ENCODE data around the gene ASH1L.
"Not testable (repeated sequence)": the region's sequence is repeated elsewhere in the genome, so short reads cannot be mapped to it uniquely, and the experiment has no call there.

The ASH1L gene

DNA sequence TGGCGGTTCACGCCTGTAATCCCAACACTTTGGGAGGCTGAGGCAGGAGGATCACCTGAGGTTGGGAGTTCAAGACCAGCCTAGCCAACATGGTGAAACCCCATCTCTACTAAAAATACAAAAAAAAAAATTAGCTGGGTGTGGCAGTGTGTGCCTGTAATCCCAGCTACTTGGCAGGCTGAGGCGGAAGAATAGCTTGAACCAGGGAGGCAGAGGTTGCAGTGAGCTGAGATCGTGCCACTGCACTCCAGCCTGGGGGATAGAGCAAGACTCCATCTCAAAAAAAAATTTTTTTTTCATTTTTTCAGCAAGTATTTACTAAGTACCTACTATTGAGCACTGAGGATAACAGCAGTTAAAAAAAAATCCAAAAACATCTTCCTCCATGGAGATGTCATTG lies 69.0 kb downstream of the ASH1L start:
- not testable (repeated sequence) for DNase-seq

DNA sequence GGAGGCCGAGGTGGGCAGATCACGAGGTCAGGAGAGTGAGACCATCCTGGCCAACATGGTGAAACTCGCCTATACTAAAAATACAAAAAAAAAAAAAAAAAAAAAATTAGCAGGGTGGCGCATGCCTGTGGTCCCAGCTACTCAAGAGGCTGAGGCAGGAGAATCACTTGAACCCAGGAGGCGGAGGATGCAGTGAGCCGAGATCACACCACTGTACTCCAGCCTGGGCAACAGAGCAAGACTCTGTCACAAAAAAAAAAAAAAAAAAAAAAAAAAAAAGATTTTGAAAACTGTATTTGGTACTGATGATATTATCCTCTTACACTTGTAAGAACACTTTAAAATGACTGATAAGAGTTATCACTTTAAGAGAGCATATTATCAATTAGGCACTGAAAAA lies 74.2 kb downstream of the ASH1L start:
- not testable (repeated sequence) for DNase-seq

DNA sequence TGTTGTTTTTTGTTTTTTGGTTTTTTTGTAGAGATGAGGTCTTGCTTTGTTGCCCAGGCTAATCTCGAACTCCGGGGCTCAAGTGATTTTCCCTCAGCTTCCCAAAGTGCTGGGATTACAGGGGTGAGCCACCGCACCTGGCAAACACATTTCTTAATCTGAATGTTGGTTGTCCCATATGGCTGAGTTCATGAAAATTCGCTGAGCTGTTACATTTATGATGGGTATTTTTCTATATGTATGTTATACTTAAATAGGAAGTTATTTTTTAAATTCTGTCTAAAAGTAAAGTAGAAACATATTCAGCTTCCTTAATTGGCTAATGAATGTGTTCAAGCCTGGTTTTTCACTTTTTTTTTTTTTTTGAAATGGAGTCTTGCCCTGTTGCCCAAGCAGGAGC lies 75.1 kb downstream of the ASH1L start:
- no peak for DNase-seq

DNA sequence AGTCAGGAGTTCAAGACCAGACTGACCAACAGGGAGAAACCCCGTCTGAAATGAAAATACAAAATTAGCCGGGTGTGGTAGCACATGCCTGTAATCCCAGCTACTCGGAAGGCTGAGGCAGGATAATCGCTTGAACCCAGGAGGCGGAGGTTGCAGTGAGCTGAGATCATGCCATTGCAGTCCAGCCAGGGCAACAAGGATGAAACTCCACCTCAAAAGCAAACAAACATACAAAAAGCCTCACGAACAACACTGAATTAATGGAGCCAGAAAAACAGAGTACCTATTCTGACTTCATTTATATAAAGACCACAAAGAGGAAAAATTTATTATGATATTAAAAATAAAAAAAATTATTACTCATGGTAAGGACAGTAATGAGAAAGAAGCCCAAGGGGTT lies 75.7 kb downstream of the ASH1L start:
- DNase-seq: not testable (repeated sequence)

DNA sequence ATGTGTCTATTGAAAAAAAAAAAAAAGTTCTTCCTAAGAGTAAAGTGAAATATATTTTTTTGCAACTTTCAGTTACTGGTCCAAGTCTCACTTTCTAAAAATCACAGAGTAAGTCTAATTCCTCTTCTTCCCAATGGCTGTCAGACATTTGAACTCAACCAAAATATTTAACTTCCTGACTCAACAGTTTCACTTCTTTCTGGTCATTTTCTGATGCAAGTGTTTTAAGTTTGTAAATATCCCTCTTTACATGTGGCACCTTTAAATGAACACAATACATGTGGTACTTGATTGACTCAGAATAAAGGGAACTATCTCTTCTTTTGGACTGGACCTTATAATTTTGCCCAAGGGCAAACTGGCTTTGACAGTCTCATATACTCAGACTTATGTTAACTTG lies 76.7 kb downstream of the ASH1L start:
- no peak for DNase-seq

DNA sequence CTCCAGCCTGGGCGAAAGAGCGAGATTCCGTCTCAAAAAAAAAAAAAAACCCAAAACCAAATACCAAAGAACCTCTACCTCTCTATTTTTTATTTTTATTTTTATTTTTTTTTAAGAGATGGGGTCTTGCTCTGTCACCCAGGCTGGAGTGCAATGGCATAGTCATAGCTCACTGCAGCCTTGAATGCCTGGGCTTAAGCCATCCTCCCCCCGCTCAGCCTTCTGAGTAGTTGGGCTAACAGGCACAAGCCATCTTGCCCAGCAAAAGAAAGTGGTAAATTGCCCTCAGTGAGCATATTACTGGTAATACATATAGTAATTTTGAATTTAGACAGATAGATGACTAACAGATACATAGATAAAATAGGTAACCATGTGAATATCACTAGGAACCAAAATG lies 77.4 kb downstream of the ASH1L start:
- DNase-seq: no peak

DNA sequence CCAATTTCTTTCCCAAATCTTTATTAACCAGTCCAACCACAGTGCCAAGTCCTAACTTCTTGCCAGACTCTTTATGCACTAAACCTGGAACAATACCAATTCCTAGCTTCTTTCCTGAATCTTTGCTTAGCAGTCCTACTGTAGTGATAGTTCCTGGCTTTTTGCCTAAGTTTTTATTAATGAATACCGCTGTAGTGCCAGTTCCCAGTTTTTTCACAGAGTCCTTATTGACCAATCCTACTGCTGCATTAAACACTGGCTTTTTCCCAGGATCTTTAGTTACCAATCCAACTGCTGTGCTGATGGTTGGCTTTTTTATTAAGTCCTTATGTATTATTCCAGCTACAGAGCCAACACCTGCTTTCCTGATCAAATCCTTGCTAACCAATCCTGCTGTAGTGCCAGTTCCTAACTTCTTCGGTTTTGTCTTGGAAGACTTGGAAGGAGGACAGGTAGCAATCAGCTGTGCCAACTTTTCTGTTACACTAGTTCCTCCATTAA lies 80.8 kb downstream of the ASH1L start:
- DNase-seq: no peak

DNA sequence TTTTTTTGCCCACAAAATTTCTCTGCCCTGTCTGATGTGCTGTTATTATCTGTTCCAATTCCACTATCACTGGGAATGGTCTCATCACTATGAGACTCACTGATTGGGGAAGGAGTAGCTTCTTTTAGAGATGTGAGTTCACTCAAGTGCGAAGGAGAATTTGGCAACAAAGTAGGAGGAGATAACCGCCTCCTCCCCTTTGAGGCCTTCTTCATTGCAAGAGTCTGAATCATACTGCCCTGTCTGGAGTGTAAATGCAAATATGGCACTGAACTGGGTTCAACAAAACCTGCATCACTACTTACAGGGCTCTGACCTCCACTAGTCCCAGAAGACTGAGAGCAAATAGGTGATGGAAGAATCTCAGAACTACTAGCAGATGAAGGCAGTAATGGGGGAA lies 83.4 kb downstream of the ASH1L start:
- no peak for DNase-seq

DNA sequence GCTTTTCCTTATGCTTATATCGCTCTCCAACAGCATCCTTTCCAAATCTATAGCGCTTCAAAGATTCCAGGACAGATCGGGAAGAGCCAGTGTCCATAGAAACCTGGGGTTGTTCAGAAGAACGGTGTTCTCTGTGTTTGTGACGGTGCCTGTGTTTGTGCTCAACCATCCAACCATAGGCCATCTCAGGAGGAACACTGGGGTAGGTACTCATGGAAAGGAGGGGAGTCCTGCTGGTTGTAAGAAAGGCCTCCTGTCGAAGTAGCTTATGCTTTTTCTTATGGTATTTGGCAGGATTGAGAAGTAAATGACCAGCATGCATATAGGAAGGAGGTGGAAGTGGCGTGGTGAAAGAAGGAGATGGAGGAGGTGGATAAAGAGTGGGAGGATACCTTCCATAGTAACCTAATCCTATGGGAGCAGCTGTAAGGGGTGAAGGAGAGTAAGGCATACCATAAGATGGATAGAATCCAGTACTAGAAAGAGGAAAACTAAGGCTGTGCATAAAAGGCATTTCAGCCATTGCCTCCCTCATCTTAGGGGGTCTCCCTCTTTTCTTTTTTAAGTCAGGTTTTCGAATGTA lies 84.2 kb downstream of the ASH1L start:
- no peak for DNase-seq

DNA sequence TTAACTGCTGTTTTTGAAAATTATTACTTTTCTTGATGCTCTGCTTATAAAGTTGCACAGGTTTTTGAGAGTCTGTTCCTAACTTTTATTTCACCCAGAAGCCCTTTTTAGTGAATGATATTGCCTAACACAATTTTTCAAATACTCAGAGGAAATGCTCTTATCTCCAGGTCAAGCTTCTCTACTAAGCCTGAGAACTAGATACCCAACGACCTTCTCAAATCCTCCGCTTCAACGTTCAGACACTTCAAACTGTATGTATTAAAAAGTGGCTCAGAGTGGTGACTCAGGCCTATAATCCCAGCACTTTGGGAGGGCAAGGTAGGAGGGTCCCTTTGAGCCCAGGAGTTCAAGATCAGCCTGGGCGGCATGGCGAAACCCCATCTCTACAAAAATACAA lies 88.5 kb downstream of the ASH1L start:
- no peak for DNase-seq

DNA sequence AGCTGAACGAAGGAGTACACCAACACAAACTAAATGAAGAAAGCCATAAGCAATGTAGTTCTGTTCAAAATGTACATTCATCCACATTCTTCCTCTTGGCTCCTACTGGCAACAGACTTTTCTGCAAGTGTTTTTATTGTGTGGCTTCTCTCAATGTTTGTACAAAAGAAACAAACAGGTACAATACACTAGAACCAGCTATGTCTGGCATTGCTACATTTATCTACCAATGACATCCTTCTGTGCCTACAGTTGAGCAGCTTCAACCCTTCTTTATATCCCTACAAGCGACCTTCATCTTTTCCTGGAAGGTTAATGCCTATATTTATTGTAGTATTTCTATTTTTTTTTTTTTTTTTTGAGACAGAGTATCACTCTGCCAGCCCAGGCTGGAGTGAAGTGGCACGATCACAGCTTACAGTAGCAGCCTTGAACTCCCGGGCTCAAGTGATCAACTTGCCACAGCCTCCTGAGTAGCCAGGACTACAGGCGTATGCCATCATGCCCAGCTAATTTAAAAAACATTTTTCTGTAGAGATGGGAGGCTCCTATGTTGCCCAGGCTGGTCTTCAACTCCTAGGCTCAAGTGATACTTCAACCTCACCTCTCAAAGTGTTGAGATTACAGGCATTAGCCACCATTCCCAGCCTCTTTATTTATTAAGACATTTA lies 89.3 kb downstream of the ASH1L start:
- no peak for DNase-seq

DNA sequence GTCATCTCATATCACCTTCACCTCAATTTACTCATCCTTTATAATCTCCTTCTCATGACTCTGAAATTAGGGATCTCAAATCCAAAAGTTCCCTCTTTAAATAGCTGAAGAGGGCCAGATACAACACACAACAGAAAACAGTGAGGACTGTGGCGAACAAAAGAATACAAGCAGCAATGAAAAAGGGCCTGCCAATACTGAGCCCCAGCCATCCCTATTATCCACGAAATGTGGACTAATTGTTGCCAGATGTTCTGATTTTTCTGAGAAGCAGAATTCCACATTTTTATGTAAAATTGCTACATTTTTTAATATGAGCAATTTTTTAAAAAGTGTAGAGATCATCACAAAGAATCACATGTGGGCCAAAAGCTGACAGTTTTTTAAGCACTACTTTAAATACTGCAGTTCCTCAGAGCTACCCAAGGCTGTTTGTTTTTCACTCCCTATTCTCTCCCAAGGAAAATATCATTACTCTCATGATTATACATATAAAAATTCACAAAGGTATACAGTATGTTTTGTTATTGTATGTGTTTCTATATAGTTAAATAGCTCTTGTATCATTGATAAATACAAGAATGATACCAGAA lies 90.0 kb downstream of the ASH1L start:
- DNase-seq: no peak

DNA sequence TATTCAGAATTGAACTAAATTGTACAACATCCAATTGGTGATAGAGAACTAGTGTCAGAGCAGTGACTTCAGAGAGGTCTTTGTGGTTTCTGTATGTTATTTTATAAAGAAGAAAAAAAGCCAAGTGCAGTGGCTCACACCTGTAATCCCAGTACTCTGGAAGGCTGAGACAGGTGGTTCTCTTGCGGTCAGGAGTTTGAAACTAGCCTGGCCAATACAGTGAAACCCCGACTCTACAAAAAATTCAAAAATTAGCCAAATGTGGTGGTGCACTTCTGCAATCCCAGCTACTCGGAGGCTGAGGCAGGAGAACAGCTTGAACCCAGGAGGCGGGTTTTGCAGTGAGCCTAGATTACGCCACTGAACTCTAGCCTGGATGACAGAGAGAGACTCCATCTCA lies 90.7 kb downstream of the ASH1L start:
- DNase-seq: no peak

DNA sequence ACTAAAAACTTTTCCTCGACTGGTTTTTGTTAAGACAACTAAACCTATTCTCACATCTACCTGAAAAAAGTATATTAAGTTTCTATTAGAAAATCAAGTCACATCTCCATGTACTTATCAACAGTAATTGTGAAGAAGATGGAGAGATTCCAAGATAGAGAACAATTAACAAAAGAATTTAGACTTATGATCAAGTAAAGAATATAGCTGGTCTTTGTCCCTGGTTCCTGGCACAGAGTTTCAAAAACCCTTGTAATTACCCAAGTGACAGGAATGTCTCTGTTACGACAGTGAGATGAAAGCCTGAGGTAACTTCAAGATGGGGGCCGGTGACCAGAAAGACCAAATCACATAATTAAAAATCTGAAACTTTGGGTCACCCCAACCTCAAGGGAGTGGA lies 91.6 kb downstream of the ASH1L start:
- DNase-seq: no peak

DNA sequence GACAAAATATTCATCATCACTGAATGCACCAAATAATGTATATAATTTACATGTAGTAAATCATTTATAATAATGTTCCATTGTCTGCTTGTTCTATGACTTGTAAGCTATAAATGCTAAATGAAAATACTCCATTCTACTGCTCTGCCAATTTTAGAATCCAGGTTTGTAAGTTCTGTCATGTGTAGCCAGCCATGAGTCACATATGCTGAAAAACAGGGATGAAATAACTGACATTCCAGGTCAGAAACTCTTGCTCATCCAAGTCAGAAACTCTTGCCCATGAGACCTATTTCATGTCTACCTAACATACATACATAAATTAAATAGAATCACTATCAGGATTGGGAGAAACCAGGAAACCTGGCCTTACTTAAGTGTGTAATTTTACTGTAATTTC lies 95.6 kb downstream of the ASH1L start:
- no peak for DNase-seq

DNA sequence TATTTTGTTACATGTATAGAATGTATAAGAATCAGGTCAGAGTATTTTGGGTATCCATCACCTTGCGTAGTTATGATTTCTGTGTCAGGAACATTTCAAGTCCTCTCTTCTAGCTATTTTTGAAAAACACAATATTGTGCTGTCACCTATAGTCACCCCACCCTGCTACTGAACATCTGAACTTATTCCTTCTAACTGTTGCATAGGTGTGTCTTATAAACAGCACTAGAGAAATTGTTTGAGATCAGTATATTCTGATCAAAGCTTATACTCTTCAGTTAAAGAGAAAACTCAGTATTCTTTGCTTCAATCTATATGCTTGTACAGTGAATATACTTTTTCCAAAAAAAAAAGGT lies 96.0 kb downstream of the ASH1L start:
- no peak for DNase-seq

DNA sequence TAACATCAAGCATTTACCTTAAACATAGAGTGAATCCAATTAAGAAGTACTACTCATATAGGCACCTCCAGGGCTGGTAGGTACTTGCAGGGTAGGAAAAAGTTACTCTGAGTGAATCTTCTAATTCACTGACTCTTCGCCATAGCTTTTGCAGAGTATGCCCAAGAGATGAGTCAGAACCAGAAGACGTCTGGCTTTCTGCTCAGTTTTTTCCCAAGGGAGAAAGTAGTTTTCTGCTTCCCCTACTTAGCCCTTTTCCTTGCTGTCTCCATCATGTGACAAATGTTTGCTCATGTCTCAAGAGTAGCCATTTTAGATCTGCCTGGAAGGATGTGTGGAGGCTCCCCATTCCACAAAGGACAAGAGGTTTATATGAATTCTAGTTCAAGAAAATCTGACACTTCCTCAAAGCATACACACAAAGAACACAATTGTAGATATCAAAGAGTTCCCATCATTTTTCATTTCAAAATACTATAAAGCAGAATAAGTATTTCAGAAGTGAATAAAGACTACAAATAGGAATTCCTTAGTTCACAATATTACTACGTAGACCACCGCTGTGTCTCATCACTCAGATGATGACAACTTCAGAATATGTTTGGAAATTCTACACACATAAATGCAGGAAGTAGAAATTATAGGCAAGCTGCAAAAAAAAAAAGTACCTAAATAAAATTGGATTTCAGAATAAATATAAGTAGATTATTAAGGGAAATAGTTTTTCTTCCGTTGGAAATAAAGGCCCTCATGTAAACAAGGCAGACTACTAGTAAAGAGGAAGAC lies 98.5 kb downstream of the ASH1L start:
- DNase-seq: no peak

DNA sequence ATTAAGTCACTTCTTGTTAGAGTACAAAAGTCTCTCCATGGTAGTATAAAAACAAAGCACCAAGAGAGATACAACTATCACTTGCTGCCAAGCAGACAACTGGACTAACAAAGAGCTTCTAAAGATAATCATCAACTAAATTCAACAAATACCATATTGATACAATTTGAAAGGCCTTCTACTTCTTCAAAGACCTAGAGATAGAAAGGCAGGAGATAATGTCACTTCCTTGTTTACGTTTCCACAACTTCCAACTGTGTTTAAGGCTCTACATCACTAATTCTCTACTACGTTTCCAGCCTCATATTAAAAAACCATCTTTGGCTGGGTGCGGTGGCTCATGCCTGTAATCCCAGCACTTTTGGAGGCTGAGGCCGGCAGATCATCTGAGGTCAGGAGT lies 104.5 kb downstream of the ASH1L start:
- DNase-seq: no peak

DNA sequence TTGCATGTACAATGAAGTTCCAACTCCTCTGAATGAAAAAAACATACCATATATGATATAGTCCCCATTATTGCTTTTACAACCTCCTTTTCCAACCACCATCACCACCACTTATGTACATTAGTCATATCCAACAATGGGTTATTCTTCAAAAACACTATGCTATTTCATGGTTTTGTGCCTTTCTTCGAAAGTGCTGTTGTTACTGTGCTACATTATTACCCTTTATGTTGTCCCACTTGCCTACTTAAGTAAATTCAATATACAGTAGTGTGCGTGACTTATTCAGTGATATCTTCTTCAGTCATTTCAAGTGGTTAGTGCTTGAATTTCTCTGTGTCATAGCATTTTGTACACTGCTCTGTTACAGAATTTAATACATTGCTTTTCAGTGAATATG lies 105.3 kb downstream of the ASH1L start:
- no peak for DNase-seq

DNA sequence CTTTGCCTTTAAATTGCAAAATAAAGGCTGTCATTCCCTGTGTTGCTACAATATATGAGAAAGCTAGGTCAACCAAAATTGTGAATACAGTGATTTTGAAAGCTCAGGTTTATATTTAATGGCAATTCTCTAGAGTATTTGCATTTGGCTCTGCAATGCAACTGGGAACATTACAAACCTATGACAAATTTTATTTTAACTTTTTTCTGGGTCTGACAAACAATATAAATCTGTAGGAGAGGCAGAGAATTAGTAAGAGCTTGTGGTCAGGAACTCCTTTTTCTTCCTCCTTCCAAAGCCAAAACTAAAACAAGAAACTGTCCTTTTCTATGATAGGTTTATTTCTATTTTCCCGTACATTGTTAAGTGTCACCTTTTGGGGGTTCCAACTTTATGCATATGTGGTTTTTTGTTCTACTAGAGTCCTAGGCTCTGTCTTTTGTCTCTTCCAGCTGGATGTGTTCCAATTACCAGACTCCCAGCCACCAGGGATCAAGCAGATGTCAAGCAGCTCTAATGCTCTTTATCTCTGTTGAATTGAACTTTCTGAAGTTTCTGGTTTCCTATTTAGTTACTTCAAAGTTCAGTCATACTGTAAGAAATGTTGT lies 106.9 kb downstream of the ASH1L start:
- no peak for DNase-seq

DNA sequence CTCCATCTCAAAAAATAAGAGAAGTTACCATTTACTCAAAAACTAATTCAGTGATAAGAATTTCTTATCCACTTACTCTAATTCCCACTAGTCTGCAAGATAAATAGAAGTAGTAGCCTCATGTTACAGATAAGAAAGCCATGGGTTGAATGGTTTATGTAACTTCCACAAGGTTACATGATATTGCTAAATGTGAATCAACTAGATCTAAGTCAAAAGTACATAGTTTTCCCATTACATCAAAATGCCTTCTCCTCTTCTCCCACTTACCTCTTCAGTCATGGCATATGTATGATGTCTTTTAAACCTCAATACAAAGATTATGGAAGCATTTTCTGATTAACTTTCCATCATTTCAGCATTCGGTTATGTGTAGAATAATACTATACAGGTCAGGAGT lies 108.5 kb downstream of the ASH1L start:
- no peak for DNase-seq

DNA sequence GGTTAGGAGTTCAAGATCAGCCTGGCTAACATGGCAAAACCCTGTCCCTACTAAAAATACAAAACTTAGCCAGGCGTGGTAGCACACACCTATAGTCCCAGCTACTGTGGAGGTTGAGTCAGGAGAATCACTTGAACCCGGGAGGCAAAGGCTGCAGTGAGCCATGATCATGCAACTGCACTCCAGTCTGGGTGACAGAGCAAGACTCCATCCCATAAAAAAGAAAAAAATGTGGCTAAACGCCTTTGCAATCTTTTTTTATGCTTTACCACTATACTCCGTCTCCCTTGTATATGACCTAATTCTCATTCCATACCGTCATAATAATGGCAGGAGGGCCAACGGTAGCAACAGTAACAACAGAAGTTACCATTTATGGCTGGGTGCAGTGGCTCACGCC lies 109.5 kb downstream of the ASH1L start:
- no peak for DNase-seq

DNA sequence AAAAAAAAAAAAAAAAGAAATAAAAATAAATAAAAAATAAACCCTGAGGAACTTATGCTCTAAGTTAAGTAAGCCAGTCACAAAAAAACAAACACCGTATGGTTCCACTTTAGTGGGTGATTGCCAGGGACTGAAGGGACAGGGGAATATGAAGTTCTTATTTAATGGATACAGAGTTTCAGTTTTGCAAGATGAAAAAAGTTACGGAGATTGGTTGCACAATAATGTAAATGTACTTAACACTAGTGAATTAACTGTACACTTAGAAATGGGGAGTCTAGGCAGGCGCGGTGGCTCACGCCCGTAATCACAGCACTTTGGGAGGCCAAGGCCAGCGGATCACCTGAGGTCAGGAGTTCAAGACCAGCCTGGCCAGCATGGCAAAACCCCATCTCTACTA lies 111.4 kb downstream of the ASH1L start:
- DNase-seq: no peak

DNA sequence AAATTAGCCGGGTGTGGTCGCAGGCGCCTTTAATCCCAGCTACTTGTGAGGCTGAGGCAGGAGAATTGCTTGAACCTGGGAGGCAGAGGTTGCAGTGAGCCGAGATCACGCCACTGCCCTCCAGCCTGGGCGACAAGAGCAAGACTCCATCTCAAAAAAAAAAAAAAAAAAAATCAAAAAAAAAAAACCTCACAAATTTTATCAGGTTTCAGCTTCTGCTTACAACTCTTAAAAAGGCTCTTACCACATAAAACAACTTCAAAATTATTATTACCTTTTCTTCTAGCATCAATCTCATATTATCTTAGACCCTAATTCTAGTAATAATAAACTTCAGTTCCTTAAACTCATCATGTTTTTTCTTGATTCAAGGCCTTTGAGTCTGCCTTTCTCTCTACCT lies 120.2 kb downstream of the ASH1L start:
- not testable (repeated sequence) for DNase-seq

All from activated T-cell treated with anti-CD3 and anti-CD28 coated beads for 4 hours (primary cell).